ENCODE results near the gene RO60.

DNA sequence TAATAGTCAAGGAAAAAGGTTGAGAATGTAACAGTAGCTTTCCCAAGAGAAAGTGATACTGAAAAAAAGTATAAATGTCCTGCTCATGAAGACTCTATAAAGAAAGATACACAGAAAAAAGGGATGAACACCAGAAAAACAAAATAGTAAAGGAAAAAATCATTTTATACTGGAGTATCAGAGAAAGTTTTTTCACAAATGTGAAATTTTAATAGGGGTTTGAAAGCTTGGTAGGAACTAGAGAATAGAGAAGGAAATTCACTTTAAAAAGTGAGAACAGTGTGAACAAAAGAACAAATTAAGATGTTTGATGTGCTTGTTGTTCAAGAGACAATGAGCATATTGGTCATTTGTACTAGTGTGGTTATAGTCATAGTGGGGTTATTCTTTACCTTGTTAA is 25.8 kb upstream of the RO60 start:
- TF ChIP-seq, protein P1, sequence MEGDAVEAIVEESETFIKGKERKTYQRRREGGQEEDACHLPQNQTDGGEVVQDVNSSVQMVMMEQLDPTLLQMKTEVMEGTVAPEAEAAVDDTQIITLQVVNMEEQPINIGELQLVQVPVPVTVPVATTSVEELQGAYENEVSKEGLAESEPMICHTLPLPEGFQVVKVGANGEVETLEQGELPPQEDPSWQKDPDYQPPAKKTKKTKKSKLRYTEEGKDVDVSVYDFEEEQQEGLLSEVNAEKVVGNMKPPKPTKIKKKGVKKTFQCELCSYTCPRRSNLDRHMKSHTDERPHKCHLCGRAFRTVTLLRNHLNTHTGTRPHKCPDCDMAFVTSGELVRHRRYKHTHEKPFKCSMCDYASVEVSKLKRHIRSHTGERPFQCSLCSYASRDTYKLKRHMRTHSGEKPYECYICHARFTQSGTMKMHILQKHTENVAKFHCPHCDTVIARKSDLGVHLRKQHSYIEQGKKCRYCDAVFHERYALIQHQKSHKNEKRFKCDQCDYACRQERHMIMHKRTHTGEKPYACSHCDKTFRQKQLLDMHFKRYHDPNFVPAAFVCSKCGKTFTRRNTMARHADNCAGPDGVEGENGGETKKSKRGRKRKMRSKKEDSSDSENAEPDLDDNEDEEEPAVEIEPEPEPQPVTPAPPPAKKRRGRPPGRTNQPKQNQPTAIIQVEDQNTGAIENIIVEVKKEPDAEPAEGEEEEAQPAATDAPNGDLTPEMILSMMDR (IDR thresholded peaks at IDR 0.05; ENCODE audit: low read depth, low read length): no peak
- TF ChIP-seq EZH2phosphoT487 (IDR thresholded peaks at IDR 0.05; ENCODE audit: low read depth): no peak

All from OCI-LY3 (cell line).